HL-60 (cell line): Measurements from ENCODE around the gene CAMSAP1.
A peak's percentile ranks its signal among the peaks of the same experiment; 100 is the strongest.

Source experiments
- CTCF ChIP-seq: IDR thresholded peaks from one replicate; pipeline ENCODE4 v1.5.1; 2011; ENCODE audit warnings: low read length, control low read depth, inconsistent platforms; ENCODE audit not compliant: insufficient read depth
- GABPA ChIP-seq: IDR thresholded peaks from 2 replicates; pipeline ENCODE4 v1.6.1; 2012; ENCODE audit warnings: low read depth
- POLR2AphosphoS5 ChIP-seq: IDR thresholded peaks from 2 replicates; pipeline ENCODE4 v1.6.1; 2012; ENCODE audit warnings: low read depth

- TF ChIP-seq CTCF (no peak), POLR2AphosphoS5 (peak; percentile 99), GABPA (no peak)
These were observed 32.3 kb upstream of the CAMSAP1 start for GRCh38 chr9:135939351-135940265.
